GM19193 (cell line): Measurements from ENCODE around the gene TAP2.

Experiments used
- POLR2A ChIP-seq: IDR thresholded peaks from 4 replicates; pipeline ENCODE4 v1.6.1; 2011; ENCODE audit not compliant: insufficient read depth, insufficient read length; ENCODE audit errors: extremely low read depth

The TAP2 gene

GRCh38 chr6:32829495-32829894 is 9.0 kb downstream of the TAP2 start:
- TF ChIP-seq POLR2A = no peak

GRCh38 chr6:32827025-32827424 is 11.5 kb downstream of the TAP2 start:
- no peak for TF ChIP-seq POLR2A

- no peak for TF ChIP-seq POLR2A
Measured at GRCh38 chr6:32825966-32826365, 12.6 kb downstream of the TAP2 start.

- no peak for TF ChIP-seq POLR2A
Measured at GRCh38 chr6:32819729-32820128, 18.8 kb downstream of the TAP2 start.

- TF ChIP-seq POLR2A = no peak
Measured at GRCh38 chr6:32818867-32819266, 19.7 kb downstream of the TAP2 start.

GRCh38 chr6:32816746-32817204 is 21.8 kb downstream of the TAP2 start, which contains the start of gene HLA-DOB:
TSS of gene HLA-DOB (minus strand) at chr6:32817002. CDS start at chr6:32816951, 51 bp downstream.
- TF ChIP-seq POLR2A = no peak

GRCh38 chr6:32815996-32816395 is 22.5 kb downstream of the TAP2 start:
- TF ChIP-seq POLR2A = no peak

GRCh38 chr6:32815115-32815514 is 23.4 kb downstream of the TAP2 start:
- no peak for TF ChIP-seq POLR2A

- TF ChIP-seq POLR2A = no peak
Measured at GRCh38 chr6:32814145-32814544, 24.4 kb downstream of the TAP2 start.

GRCh38 chr6:32809171-32809570 is 29.4 kb downstream of the TAP2 start:
- TF ChIP-seq POLR2A = no peak

- TF ChIP-seq POLR2A = no peak
Measured at GRCh38 chr6:32807020-32807580, 31.4 kb downstream of the TAP2 start.

- TF ChIP-seq POLR2A = no peak
Measured at GRCh38 chr6:32803416-32803815, 35.1 kb downstream of the TAP2 start.

- TF ChIP-seq POLR2A = no peak
Measured at GRCh38 chr6:32799740-32800139, 38.8 kb downstream of the TAP2 start.

- TF ChIP-seq POLR2A = no peak
Measured at GRCh38 chr6:32799168-32799567, 39.4 kb downstream of the TAP2 start.

- no peak for TF ChIP-seq POLR2A
Measured at GRCh38 chr6:32796848-32797776, 41.4 kb downstream of the TAP2 start.

GRCh38 chr6:32794510-32794909 is 44.0 kb downstream of the TAP2 start:
- no peak for TF ChIP-seq POLR2A
